GM18508 (cell line): ENCODE results near the gene GPR183.
A peak's percentile ranks its signal among the peaks of the same experiment; 100 is the strongest.

Experiments used
- ATAC-seq: cut with Tn5 transposase; IDR thresholded peaks from one replicate; pipeline ENCODE4 v1.9.1; 2021; ENCODE audit warnings: moderate number of reproducible peaks; ENCODE audit not compliant: insufficient read depth, unreplicated experiment

GPR183 gene

DNA sequence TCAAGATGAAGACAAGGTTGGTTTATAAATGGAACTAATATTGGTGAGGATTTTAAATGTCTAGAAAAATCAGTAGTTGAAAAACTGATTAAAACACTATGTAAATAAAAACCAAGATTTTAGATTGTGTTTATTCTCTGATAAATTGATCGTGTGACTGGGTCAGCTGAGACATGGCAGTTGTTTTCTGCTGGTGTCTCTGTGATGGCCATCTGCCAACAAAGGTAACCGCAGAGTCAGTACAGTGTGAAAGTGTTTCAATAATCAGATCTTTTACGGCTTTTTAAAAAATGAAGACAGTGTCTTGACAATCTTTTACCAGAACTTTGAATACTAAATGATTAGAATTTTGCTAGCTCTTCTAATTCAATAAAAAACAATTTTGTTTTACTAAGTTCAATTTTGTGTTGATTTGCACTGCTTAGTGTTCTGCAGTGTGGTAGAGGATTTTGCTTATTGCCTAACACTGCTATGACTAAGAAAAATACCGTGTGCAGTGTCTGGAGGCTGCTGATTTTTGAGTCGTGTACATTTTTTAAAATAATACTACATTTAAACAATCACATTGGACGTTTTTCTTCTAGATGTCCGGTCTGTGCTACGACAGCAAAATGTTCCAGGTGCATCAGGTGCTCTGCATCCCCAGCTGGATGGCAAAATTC lies 32.7 kb upstream of the GPR183 start:
- no peak for ATAC-seq

DNA sequence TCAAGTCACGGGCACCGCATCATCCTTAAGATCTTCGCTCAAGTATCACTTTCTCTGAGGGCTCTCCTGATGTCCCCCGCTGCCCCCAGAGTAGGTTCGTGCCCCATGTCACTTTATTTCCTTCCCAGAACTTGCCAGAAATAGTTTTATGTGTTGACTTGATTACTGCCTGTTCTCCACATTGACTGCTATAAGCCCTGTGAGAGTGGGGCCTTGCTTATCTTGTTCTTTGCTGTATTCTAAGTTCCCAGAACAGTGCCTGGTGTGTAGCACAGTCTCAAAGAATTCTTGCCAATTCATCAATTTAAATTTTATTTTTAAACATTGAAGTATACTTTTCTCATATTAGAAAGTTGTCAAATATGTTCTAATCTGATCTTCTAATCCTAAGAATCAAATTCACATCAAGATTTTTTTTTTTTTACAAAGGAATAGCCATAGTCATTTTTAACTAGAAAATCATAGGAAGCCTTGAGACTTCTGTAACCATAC lies 32.1 kb upstream of the GPR183 start:
- ATAC-seq = no peak

DNA sequence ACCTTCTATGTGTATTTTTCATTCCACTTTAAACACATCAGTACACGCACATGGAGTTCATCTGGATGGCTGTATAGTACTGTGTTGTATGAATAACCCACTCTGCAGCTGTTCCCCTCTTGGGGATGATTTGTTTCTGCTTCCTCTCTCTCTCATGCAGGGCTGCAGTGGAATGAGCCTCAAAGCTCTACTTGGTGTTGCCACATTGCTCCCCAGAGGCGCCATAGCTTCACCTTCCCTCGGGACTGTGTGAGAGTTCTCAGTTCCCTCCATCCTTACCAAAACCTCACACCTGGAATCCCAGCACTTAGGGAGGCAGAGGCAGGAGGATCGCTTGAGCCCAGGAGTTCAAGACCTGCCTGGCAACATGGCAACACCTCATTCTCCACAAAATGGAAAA lies 28.4 kb upstream of the GPR183 start:
- no peak for ATAC-seq

- no peak for ATAC-seq
Observed at GRCh38 chr13:99335087-99335486, 27.9 kb upstream of the GPR183 start.

GRCh38 chr13:99334221-99334620 lies 27.0 kb upstream of the GPR183 start:
- ATAC-seq = no peak

DNA sequence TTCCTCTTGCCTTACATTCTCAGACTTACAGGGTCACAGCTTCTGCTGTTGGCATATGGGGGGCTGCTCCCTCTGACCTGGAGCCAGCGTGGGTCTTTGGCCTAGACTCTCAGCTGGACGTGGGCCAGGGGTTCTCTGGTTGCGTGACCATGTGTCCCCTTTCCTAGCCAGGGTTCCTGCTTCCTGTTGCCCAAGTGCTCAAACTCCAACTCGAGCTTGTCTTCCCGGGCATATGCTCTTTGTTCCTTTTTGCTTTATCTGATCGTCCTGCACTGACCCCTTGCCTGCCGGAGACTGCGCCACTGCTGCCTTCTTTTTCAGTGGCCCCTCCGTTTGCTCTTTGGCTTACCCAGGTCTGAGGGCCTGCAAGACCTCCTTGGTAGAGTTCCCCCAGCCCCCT lies 25.3 kb upstream of the GPR183 start:
- ATAC-seq = no peak

GRCh38 chr13:99331881-99332293 lies 24.7 kb upstream of the GPR183 start:
- ATAC-seq = peak; percentile 85

DNA sequence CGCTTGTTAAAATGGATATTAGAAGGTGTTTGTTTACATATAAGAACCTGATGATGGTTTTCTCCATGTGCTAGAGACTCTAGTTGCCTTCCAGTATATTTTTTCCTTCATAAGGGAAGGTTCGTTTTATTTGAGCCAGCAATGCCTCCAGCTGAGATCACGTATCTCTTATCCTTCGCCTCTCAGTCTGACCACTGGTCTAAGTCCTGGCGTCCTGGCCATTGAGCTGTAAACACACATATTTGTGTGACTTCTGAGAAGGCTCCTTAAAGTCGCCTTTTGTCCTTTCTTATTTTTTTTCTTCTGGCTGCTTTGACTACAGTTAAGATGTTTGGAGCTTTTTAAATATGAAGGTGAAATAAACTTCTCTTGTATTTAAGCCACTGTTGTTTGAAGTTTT lies 23.7 kb upstream of the GPR183 start:
- ATAC-seq = no peak

DNA sequence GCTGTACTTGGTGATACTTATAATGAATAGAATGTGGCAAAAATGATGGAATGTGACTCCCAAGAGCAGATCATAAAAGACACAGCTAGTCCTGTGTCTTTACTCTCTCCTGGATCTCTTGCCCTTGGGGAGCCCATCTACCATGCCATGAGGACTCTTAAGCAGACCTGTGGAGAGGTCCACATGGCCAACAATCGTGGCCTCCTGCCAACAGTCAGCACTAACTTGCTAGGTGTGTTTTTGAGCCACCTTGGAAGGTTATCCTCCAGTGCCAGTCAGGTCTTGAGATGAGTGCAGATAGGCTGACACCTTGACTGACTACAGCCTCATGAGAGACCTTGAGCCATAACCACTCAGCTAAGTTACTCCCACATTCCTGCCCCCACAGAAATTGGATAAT lies 22.3 kb upstream of the GPR183 start:
- no peak for ATAC-seq

- no peak for ATAC-seq
Observed at GRCh38 chr13:99327761-99328160, 20.6 kb upstream of the GPR183 start.

DNA sequence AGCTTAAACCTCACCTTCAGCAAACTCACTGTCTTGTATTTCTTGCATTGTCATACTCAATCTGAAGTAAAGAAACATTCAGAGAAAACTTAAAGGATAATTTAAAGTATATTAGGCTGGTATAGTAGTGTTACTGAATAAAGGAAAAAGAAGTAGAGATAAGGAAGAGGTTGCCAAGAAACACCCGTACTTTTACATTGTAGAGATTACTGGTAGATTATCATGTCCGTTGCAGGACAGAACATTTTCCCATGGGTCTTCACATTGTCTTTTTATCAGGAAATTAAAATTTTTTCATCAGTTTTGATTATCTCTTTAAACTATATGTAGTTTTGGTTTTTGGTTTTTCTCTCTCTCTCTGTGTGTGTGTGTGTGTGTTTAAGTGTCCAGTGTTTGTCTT lies 19.9 kb upstream of the GPR183 start:
- no peak for ATAC-seq

GRCh38 chr13:99326012-99326411 lies 18.8 kb upstream of the GPR183 start:
- no peak for ATAC-seq

DNA sequence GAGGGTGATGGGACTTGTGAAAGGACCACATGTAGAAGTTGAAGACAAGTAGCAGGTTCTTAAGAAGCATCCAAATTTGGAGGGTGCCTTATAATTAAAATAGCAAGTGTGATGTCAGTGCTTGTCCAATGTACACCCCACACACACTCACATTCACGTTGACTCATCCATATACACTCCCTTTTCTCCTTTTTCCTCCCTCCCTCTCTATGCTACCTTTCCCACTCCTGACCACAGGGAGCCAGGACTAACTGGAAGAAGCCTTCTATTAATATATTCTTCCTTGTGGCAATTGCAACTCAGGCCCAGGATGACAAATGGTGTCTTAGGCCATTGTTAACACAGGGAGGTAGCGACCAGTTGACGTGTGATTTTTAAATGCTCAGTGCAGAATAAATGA lies 16.3 kb upstream of the GPR183 start:
- ATAC-seq = no peak

- ATAC-seq = peak; percentile 83
Observed at GRCh38 chr13:99322297-99323103, 15.3 kb upstream of the GPR183 start.

DNA sequence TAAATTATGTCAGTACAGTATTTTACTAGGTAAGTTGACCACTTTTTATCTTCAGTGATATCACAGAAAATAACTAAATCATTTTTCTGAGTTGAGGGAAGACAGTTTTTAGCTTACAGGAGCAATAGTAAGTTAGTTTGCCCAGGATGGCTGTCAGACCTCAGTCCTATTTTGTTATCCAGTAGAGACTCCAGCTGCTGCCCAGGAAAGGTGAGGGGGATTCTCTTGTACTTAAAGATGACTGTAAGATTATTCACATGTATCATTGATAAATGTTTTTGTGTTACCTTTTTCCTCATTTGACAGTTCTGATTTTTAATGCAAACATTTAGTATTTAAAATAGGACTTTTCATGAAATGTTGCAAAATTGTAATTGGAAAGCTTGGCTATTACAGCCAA lies 14.5 kb upstream of the GPR183 start:
- no peak for ATAC-seq

DNA sequence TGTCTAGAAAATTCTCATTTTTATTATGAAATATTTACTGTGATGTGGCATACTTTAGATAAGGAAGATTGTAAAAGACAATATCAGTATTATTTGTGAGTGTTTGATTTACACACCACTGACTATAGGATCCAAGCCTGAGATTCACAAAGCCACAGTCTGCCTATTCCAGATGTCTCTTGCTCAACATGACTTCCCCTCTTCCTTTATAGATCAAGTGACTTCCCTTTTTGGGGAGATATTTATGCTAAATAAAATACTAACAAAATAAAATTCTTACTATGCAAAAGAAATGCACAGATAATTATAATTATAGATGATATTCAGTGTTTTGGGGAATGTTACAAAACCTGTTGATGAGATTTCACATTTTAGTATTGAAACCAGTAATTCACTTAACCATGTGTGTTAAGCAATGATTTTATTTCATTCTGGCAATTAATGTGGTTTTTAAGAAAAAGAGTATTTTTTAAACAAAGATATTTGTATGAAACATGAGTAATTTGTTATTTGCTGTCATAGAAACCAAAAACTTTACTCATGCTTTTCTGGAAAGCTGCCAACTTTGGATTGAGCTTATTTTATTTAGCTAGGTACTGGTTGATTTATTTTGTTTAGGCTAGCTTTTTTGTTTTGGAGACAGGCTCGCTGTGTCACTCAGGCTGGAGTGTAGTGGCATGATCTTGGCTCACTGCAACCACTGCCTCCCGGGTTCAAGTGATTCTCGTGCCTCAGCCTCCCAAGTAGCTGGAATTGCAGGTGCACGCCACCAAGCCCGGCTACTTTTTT lies 13.7 kb upstream of the GPR183 start:
- no peak for ATAC-seq

- no peak for ATAC-seq
Observed at GRCh38 chr13:99316657-99317256, 9.6 kb upstream of the GPR183 start.

DNA sequence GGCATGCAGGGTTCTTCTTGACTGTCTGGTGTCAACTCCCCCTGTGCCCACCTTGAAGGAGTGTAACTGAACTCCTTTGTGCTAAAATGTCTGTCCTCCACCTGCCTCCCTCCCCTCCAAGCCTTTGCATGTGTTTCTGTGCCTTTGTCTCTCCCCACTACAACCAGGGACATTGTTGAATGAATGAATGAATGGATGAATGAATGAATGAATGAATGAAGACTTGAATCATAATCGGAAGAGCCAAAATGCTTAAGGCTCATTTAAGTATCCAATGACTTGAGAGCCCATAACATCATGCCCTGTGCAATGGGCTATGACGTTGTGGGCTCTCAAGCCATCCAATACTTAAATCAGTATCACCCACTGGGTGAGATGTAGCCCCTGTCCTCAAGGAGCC lies 9.0 kb upstream of the GPR183 start:
- no peak for ATAC-seq

- no peak for ATAC-seq
Observed at GRCh38 chr13:99315186-99315585, 8.0 kb upstream of the GPR183 start.

DNA sequence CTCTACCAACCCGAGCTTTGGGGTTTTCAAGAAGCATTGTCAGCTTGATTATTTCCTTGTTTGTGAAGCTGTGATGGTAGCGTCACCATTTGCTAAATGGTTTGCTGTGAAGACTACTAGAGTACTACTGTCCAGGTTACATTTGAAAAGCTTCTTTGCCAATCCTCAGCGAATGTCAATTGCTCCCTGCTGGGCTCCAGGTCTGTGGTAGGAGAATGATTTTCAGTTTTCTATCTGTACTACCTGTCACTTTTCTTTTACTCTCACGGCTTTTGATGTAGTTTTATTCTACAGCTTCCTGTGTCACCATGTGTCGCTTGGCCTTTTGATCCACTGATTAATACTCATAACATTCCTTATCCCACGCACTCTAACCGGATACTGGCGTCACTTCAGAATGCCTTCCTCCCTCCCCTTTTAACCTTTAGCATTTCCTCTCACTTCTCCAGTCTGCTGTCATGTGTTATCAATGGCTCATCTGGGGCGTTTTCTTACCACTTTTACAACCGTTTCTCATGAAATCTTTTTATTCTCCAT lies 7.5 kb upstream of the GPR183 start:
- ATAC-seq = no peak
